OCI-LY3 (cell line): ENCODE results near the gene FAT3.

Source experiments
- EZH2phosphoT487 ChIP-seq: fragments of 200-600 bp; shearing (Covaris generic); IDR thresholded peaks from 2 replicates; pipeline ENCODE4 v1.6.1; 2018; ENCODE audit warnings: antibody characterized with exemption, mixed run types, low read depth
- TF ChIP-seq, protein P1 (sequence below): fragments of 200-600, 300-600 bp; sonication (generic); IDR thresholded peaks from 2 replicates; pipeline ENCODE4 v1.5.1; 2014; ENCODE audit warnings: antibody characterized with exemption, low read length, low read depth

DNA sequence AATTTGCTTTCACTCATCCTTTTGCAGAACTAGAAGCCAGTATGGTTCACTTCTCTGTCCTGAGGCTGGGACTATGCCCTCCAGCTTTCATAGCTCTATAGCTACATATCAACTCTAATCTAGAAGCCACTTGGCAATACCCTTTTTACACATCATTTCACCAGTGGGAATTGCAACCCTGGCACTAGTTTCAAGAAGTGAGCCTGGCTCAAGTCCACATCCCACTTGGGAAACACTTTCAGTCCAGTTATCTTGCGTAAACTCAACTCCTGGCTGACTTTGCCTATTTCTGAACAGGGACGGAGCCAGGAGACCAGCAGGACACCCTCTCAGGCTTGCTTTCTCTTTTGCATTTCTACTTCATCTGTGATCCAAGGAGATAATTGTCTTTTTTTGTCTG is 19.9 kb upstream of the FAT3 start:
- TF ChIP-seq, protein P1, sequence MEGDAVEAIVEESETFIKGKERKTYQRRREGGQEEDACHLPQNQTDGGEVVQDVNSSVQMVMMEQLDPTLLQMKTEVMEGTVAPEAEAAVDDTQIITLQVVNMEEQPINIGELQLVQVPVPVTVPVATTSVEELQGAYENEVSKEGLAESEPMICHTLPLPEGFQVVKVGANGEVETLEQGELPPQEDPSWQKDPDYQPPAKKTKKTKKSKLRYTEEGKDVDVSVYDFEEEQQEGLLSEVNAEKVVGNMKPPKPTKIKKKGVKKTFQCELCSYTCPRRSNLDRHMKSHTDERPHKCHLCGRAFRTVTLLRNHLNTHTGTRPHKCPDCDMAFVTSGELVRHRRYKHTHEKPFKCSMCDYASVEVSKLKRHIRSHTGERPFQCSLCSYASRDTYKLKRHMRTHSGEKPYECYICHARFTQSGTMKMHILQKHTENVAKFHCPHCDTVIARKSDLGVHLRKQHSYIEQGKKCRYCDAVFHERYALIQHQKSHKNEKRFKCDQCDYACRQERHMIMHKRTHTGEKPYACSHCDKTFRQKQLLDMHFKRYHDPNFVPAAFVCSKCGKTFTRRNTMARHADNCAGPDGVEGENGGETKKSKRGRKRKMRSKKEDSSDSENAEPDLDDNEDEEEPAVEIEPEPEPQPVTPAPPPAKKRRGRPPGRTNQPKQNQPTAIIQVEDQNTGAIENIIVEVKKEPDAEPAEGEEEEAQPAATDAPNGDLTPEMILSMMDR: no peak
- no peak for TF ChIP-seq EZH2phosphoT487
